Measurements from ENCODE around the gene SRGAP1.
"Not testable (repeated sequence)": the region's sequence is repeated elsewhere in the genome, so short reads cannot be mapped to it uniquely, and the experiment has no call there.

The SRGAP1 gene

GRCh38 chr12:63978519-63978918 is 134.0 kb downstream of the SRGAP1 start:
- DNase-seq, result no peak

DNA sequence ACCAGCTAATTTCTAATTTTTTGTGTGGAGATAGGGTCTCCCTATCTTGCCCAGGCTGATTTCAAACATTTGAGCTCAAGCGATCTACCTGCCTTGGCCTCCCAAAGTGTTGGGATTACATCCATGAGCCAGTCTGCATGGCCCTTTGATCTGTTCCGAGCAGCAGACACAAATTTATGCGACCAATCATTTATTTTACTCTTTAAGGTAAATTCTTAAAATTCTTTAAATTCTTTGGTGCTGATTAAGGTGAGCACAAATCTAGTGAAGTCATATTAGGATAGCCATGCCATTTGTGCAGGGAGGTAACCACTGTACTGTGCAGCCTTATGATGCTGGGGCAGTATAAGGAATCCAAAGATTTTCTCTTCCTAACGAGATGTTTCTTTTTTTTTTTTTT is 135.7 kb downstream of the SRGAP1 start:
- DNase-seq, result no peak

DNA sequence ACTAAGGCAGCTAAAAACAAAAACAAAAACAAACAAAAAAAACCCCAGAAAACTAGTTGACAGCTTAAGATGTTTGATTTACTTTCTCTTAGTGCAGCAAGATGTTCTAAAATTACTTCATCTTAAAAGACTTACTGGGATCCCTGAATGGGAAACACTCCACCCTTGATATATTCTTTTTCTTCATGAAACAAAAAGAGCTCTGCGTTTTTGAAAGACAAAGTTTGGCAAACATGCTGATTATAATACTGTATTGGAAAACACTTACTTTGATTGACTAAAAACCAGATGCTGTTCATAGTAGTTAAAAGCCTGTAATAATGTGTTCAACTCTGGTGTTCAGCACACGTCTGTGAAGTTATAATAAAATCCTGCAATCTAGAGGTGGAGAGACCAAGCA is 136.8 kb downstream of the SRGAP1 start:
- DNase-seq, result no peak

- DNase-seq, result peak; percentile 27
Measured at GRCh38 chr12:63982604-63983295, 138.2 kb downstream of the SRGAP1 start.

DNA sequence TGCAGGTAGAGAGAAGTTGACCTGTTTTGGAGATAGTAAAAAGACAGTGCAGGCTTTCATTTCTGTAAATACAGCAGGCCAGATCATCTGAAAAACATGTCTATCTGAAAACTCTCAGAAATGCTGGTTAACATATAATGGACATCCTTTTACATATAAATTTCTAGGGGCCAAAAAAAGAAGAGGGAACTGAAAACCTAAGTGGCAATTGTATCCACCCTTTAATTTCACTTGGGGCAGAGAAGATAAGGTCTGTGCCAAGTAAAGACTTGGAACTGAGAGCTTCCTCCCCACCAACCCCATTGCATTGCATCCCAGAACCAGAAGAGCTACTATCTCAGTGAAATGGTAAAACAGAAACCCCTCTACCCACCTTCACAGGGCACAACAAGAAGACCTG is 141.0 kb downstream of the SRGAP1 start:
- DNase-seq, result no peak

DNA sequence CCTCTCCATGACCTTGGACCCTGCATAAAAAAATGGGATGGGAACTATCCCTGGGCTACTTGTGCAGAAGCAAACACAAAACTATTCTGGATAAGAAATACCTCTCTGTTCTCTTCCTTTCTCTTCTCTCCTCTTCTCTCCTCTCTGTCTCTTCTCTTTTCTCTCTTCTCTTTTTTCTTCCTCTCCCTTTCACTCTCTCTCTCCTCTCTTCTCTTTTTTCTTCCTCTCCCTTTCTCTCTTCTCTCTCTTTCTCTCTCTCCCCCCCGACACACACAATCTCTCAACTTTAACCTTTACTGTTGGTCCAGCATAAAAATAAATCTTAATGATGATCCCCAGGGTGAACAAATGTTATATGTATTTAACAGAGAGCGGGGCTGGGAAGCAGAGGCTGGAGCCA is 141.4 kb downstream of the SRGAP1 start:
- no peak for DNase-seq

DNA sequence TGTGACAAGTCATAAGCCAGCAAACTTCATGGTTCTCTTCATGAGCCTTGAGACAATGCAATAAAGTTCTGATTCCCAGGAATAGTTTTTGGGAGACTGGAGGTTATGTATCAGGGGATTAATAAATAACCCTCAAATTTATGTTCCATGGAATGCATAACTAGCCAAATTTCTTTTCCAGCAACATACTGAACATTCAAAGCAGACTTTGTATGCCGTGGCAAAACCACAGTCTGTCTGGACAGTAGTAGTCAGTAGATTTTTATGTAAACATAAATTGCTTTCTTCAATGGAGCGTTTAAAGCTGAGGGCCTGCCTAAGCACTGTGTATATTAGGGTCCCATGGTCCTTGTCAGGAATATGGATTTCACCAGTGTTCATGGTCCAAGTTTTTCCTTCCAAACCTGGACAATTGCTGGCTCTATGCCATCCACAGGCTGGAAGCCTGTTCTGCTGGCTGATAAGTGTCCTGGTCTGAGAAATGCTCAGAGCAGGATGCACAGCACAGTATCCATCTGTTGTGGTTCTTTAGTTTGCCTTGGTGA is 144.9 kb downstream of the SRGAP1 start:
- DNase-seq, result no peak

- no peak for DNase-seq
Measured at GRCh38 chr12:63990828-63991547, 146.5 kb downstream of the SRGAP1 start.

GRCh38 chr12:63994704-63995103 is 150.2 kb downstream of the SRGAP1 start:
- peak; percentile 71 for DNase-seq

DNA sequence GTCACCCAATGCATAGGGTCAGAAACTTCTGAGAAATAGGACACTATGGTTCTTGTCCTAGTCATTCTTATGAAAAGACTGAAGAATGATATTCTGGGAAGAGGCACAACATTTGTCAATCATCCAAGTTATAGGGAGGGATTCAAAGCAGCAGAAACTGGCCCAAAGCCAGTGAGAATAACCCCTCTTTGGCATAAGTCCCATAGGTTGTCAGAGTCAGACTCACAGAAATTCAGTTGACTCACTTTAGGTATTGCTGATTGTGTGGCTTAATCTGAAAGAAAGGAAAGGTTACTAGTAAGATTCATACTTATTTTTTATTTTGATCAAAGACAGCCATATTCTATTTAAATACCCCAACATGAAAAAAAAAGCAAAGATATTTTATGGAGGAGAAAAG is 151.0 kb downstream of the SRGAP1 start:
- peak; percentile 22 for DNase-seq

GRCh38 chr12:63996556-63996955 is 152.1 kb downstream of the SRGAP1 start:
- DNase-seq, result no peak

GRCh38 chr12:63997198-63997597 is 152.7 kb downstream of the SRGAP1 start:
- no peak for DNase-seq

GRCh38 chr12:63998584-63998983 is 154.1 kb downstream of the SRGAP1 start:
- no peak for DNase-seq

GRCh38 chr12:63999853-64000252 is 155.4 kb downstream of the SRGAP1 start:
- no peak for DNase-seq

DNA sequence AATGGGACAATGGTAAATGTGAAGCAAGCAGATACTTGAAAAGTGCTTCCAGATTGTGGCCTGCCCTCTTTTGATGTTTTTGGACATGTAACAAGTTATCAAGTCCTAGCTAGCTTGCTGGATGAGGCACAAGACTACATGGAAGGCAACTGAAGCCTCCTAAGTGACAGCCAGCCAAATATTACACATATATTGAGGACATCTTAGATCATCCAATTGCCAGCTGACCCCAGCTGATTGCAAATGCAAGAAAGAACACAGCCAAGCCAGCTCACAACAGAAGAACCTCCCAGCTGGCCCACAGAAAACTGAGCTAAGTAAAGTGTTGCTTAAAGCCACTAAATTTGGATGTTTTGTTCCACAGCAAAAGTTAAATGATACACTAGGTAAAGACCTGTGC is 156.9 kb downstream of the SRGAP1 start:
- no peak for DNase-seq

DNA sequence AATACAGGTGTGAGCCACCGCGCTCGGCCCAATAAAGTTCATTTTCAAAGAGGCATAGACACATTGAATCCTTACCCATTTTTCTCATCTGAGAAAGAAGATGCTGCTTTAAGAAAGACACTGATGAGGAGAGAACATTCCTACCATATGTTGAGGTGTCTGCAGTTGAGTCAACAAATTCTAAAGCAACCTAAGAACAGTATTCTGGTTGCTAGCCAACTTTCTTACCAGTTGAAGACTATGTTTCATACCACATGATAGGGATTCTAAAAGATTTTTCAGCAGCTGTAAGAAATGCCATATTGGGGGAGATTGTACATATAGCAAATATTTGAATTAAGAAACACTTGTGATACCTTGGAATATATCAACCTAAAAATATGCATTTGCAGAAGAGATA is 160.1 kb downstream of the SRGAP1 start:
- no peak for DNase-seq

GRCh38 chr12:64006211-64006825 is 161.8 kb downstream of the SRGAP1 start:
- DNase-seq, result no peak

DNA sequence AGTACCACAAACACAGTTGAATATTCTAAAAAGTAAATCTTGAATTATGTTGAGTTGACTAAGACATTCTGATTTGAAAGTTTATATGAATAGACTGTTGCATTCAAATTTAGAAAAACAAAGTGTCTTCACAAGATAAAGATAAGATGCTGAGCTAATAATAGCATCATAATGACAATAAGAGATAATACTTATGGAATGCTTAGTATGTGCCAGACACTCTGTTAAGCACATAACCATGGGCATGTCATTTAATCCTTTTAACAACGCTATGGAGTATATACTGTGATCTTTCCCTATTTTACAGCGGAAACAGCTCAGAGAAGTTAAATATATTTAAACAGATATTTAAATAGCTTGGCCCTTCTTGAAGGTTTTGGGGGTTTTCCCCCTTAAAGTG is 163.4 kb downstream of the SRGAP1 start:
- no peak for DNase-seq

GRCh38 chr12:64008596-64008995 is 164.1 kb downstream of the SRGAP1 start:
- DNase-seq, result no peak

- DNase-seq, result no peak
Measured at GRCh38 chr12:64009321-64010068, 165.0 kb downstream of the SRGAP1 start.

- DNase-seq, result no peak
Measured at GRCh38 chr12:64010069-64010686, 165.7 kb downstream of the SRGAP1 start.

DNA sequence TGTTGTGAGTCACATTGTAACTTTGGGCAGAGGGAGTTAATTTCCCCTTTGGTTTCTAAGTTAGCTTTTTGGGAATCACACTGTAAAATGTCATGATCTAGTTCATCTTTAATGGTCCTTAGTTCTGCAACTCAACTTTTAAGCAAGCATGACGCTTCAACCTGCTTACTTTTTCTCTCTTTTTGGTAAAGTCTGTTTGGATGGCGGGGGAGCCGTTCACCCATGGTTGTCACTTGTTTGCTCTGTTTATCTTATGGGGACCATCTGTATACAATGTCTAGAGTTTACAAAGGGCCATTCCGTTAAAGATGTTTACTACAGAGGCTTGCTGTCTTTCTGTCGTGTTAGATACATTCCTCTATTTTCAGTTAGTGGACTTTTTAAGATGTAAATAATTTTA is 172.0 kb downstream of the SRGAP1 start:
- no peak for DNase-seq

GRCh38 chr12:64018116-64018515 is 173.6 kb downstream of the SRGAP1 start:
- DNase-seq, result not testable (repeated sequence)

Data from NCI-H1694 (cell line).